IPS-20b (cell line): ENCODE data around the gene FTO.

Experiments
- H3K27ac ChIP-seq: one replicate; pipeline ENCODE4 v1.5.1; 2013; ENCODE audit warnings: low read length
- H3K27me3 ChIP-seq: 2 replicates; pipeline ENCODE4 v1.6.1; 2013; ENCODE audit warnings: mild to moderate bottlenecking, low read length, inconsistent platforms; ENCODE audit not compliant: insufficient read depth
- H3K36me3 ChIP-seq: 2 replicates; pipeline ENCODE4 v1.6.1; 2013; ENCODE audit warnings: low read depth, mild to moderate bottlenecking, inconsistent platforms, low read length, moderate library complexity; ENCODE audit not compliant: insufficient read depth
- H3K4me1 ChIP-seq: 2 replicates; pipeline ENCODE4 v1.6.1; 2013; ENCODE audit warnings: mild to moderate bottlenecking, control low read depth, inconsistent platforms, low read length, moderate library complexity; ENCODE audit not compliant: insufficient read depth
- H3K4me3 ChIP-seq: 2 replicates; pipeline ENCODE4 v1.5.1; 2013; ENCODE audit warnings: mild to moderate bottlenecking, low read length, inconsistent platforms
- H3K9ac ChIP-seq: 2 replicates; pipeline ENCODE4 v1.6.1; 2013; ENCODE audit warnings: low read depth, mild to moderate bottlenecking, inconsistent platforms, low read length, moderate library complexity
- H3K9me3 ChIP-seq: 2 replicates; pipeline ENCODE4 v1.6.1; 2013; ENCODE audit warnings: mild to moderate bottlenecking, low read depth, low read length, inconsistent platforms; ENCODE audit not compliant: insufficient read depth

The FTO gene

GRCh38 chr16:54116124-54116655 is 412.2 kb downstream of the FTO start:
- H3K36me3 ChIP-seq, result peaks cover 5% of the 10 kb centered on the region; the same call in 1 of the 2 replicates
- H3K4me1 ChIP-seq, result 0 out of 2 replicates have a peak, but pooled peaks cover 3% of the 10 kb centered on the region
- H3K4me3 ChIP-seq, result no peak overlapping the region
- H3K27ac ChIP-seq, result no peak overlapping the region
- no peaks in the 10 kb centered on the region for H3K27me3 ChIP-seq
- H3K9ac ChIP-seq, result no peak overlapping the region
- no peaks in the 10 kb centered on the region for H3K9me3 ChIP-seq

GRCh38 chr16:54118846-54119245 is 414.9 kb downstream of the FTO start:
- H3K4me3 ChIP-seq, result no peak overlapping the region
- no peaks in the 10 kb centered on the region for H3K36me3 ChIP-seq
- H3K9ac ChIP-seq, result no peak overlapping the region
- H3K9me3 ChIP-seq, result no peaks in the 10 kb centered on the region
- H3K4me1 ChIP-seq, result 0 out of 2 replicates have a peak, but pooled peaks cover 3% of the 10 kb centered on the region
- H3K27ac ChIP-seq, result no peak overlapping the region
- H3K27me3 ChIP-seq, result no peaks in the 10 kb centered on the region

GRCh38 chr16:54120846-54121480 is 417.0 kb downstream of the FTO start:
- no peak overlapping the region for H3K9ac ChIP-seq
- H3K9me3 ChIP-seq, result no peaks in the 10 kb centered on the region
- no peaks in the 10 kb centered on the region for H3K36me3 ChIP-seq
- 0 out of 2 replicates have a peak, but pooled peaks cover 3% of the 10 kb centered on the region for H3K4me1 ChIP-seq
- no peaks in the 10 kb centered on the region for H3K27me3 ChIP-seq
- no peak overlapping the region for H3K4me3 ChIP-seq
- H3K27ac ChIP-seq, result no peak overlapping the region

GRCh38 chr16:54121539-54122295 is 417.8 kb downstream of the FTO start:
- H3K36me3 ChIP-seq, result no peaks in the 10 kb centered on the region
- no peak overlapping the region for H3K9ac ChIP-seq
- H3K27ac ChIP-seq, result no peak overlapping the region
- H3K9me3 ChIP-seq, result no peaks in the 10 kb centered on the region
- no peaks in the 10 kb centered on the region for H3K4me1 ChIP-seq
- H3K27me3 ChIP-seq, result no peaks in the 10 kb centered on the region
- H3K4me3 ChIP-seq, result no peak overlapping the region

- H3K36me3 ChIP-seq, result no peaks in the 10 kb centered on the region
- no peak overlapping the region for H3K9ac ChIP-seq
- H3K9me3 ChIP-seq, result no peaks in the 10 kb centered on the region
- no peak overlapping the region for H3K27ac ChIP-seq
- no peaks in the 10 kb centered on the region for H3K4me1 ChIP-seq
- no peaks in the 10 kb centered on the region for H3K27me3 ChIP-seq
- no peak overlapping the region for H3K4me3 ChIP-seq
Measured at GRCh38 chr16:54123766-54124165, 419.8 kb downstream of the FTO start.

- Histone ChIP-seq H3K4me3 (no peak overlapping the region), H3K9me3 (no peaks in the 10 kb centered on the region), H3K36me3 (no peaks in the 10 kb centered on the region), H3K9ac (no peak overlapping the region), H3K4me1 (no peaks in the 10 kb centered on the region), H3K27me3 (no peaks in the 10 kb centered on the region), H3K27ac (no peak overlapping the region)
Measured at GRCh38 chr16:54125751-54126655, 422.0 kb downstream of the FTO start.

- Histone ChIP-seq H3K9ac (no peak overlapping the region), H3K36me3 (no peaks in the 10 kb centered on the region), H3K27ac (no peak overlapping the region), H3K4me1 (no peaks in the 10 kb centered on the region), H3K27me3 (no peaks in the 10 kb centered on the region), H3K9me3 (no peaks in the 10 kb centered on the region), H3K4me3 (no peak overlapping the region)
Measured at GRCh38 chr16:54126907-54127306, 423.0 kb downstream of the FTO start.

- Histone ChIP-seq H3K27me3 (no peaks in the 10 kb centered on the region), H3K36me3 (no peaks in the 10 kb centered on the region), H3K27ac (no peak overlapping the region), H3K9me3 (no peaks in the 10 kb centered on the region), H3K9ac (no peak overlapping the region), H3K4me3 (no peak overlapping the region), H3K4me1 (no peaks in the 10 kb centered on the region)
Measured at GRCh38 chr16:54128629-54129234, 424.8 kb downstream of the FTO start.

- H3K4me3 ChIP-seq, result no peak overlapping the region
- H3K27ac ChIP-seq, result no peak overlapping the region
- no peaks in the 10 kb centered on the region for H3K27me3 ChIP-seq
- no peak overlapping the region for H3K9ac ChIP-seq
- H3K9me3 ChIP-seq, result no peaks in the 10 kb centered on the region
- H3K36me3 ChIP-seq, result no peaks in the 10 kb centered on the region
- H3K4me1 ChIP-seq, result no peaks in the 10 kb centered on the region
Measured at GRCh38 chr16:54129810-54130209, 425.9 kb downstream of the FTO start.

- H3K9me3 ChIP-seq, result no peaks in the 10 kb centered on the region
- H3K27me3 ChIP-seq, result no peaks in the 10 kb centered on the region
- H3K9ac ChIP-seq, result no peak overlapping the region
- H3K4me3 ChIP-seq, result no peak overlapping the region
- H3K4me1 ChIP-seq, result no peaks in the 10 kb centered on the region
- no peak overlapping the region for H3K27ac ChIP-seq
- H3K36me3 ChIP-seq, result no peaks in the 10 kb centered on the region
Measured at GRCh38 chr16:54135361-54136275, 431.7 kb downstream of the FTO start.
